HG03045 (cell line): ENCODE results near the gene ZMPSTE24.

Experiments used
- ATAC-seq: cut with Tn5 transposase; IDR thresholded peaks from one replicate; pipeline ENCODE4 v1.9.1; 2021; ENCODE audit warnings: mild to moderate bottlenecking, moderate library complexity; ENCODE audit not compliant: unreplicated experiment

Gene ZMPSTE24

GRCh38 chr1:40302475-40302874, 44.4 kb downstream of the ZMPSTE24 start:
- ATAC-seq = no peak

DNA sequence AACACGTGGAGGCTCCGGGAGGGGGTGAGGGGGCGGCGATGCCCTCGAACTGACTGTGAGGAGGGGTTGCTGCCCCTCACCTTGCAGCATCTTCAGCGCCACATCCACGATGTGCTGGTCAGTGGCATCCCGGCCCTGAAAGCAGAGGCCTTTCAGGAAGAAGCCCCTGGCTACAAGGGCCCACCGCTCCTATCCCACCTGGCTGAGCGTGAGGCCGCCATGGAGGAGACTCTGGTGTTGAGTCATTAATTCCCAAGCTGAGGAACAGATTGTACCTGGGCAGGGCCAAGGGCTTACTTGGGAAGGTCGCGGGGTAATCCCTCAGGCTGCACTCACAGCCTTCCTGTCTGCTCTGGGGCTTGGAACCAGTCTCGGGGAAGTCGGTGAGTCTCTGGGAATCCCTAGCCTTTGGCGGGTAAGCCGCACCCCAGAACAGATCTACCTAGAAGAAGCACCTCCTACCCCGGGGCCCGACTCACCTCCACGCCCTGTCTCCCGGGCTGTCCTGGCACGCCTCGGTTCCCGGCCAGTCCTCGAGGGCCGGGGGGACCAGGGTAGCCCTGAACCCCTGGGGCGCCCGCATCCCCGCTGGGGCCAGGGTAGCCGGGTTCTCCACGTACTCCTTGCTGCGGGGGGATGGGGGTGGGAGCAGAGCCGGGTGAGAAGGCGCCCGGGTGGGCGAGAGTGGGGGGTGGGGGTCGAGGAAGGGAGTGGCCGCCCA, 45.2 kb downstream of the ZMPSTE24 start:
- ATAC-seq = no peak

DNA sequence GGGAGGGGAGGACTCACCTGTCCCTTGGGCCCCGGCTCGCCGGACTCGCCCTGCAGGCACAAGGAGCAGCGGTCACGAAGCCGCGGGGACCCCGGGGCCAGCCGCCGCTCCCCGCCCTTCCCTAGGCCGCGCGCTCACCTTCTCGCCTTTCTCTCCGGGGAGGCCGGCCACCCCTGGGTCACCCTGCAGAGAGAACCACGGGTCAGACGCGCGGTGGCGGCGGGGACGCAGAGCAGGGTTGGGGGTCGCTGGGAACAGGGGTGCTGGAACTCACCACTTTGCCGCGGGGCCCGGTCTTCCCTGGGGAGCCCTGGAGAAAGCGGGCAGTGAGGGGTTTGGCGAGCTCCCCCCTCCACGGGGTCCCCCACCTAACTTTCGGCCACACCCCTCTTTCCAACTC, 45.8 kb downstream of the ZMPSTE24 start:
- ATAC-seq = no peak

GRCh38 chr1:40305451-40305850, 47.4 kb downstream of the ZMPSTE24 start:
- ATAC-seq = no peak

DNA sequence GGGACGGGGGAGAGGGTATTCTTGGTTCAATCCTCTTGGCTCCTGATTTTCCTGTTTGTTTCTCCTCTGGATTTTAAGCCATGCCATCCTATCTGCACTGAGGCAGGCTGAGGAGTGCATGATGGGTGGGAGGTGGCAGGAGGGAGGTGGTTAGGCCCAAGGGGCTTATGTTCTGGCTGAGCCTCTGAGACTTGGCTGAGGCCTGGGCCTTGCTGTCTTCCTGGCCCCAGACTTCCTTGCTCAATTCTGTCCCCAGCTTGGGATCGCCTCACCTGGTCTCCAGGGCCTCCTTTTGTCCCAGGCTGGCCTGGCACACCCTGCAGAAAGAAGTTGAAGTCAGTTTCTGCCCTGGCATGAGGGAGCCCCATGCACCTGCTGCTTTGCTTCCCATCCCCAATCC, 47.8 kb downstream of the ZMPSTE24 start:
- no peak for ATAC-seq

DNA sequence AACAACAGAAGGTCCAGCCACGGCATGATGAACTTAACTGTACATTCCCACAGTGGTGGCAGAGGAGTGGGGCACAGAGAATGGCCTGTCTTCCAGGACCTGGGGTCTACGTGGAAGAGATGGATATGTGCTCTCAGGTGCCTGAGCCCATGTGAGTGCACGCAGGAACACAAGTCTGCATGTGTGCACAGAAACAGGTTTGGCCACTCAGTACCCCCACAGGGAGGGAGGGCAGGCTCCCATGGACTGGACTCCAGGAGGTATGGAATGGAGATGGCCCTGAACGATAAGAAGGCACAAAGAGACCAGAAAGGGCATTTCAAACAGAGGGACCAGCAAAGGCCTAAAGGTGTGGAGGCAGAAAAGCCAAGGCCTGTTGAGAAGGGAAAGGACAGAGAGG, 48.3 kb downstream of the ZMPSTE24 start:
- ATAC-seq = no peak

DNA sequence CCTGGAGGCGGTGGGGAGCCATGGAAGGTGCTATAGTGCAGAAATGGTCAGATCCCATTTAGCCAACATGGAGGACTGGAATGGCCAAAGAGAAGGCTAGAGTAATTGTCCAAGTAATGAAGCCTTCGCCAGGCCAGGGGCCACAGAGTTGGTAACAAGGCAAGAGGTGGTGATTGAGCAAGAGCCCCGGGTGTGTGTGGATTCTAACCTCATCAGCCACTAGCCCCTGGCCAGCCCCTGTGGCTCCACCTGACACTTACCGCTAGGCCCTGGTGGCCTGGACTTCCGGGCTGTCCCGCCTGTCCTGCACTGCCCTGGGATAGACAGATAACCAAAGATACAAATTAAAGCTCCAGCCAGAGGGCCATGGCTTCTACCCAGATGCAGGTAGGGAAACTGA, 49.1 kb downstream of the ZMPSTE24 start:
- ATAC-seq = no peak

GRCh38 chr1:40308036-40308727, 50.1 kb downstream of the ZMPSTE24 start:
- no peak for ATAC-seq

- ATAC-seq = no peak
Observed at GRCh38 chr1:40309374-40310128, 51.5 kb downstream of the ZMPSTE24 start.

DNA sequence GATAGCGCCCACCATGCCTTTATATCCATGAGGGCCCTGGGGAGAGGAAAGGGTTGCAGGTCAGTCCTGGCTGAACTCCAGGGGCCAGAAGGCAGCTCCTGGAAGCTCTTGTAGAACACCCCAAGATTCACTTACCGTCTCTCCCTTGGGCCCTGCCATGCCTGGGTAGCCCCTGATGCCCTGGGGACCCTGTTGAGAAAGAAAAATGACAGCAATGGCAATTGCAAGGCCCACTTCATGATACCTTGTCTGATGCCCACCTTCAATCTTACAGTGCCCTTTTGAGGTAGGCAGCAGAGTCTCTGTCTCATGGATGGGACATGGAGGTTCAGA, 52.1 kb downstream of the ZMPSTE24 start:
- no peak for ATAC-seq

GRCh38 chr1:40310983-40311642, 53.1 kb downstream of the ZMPSTE24 start:
- ATAC-seq = no peak

- no peak for ATAC-seq
Observed at GRCh38 chr1:40311692-40312091, 53.7 kb downstream of the ZMPSTE24 start.

DNA sequence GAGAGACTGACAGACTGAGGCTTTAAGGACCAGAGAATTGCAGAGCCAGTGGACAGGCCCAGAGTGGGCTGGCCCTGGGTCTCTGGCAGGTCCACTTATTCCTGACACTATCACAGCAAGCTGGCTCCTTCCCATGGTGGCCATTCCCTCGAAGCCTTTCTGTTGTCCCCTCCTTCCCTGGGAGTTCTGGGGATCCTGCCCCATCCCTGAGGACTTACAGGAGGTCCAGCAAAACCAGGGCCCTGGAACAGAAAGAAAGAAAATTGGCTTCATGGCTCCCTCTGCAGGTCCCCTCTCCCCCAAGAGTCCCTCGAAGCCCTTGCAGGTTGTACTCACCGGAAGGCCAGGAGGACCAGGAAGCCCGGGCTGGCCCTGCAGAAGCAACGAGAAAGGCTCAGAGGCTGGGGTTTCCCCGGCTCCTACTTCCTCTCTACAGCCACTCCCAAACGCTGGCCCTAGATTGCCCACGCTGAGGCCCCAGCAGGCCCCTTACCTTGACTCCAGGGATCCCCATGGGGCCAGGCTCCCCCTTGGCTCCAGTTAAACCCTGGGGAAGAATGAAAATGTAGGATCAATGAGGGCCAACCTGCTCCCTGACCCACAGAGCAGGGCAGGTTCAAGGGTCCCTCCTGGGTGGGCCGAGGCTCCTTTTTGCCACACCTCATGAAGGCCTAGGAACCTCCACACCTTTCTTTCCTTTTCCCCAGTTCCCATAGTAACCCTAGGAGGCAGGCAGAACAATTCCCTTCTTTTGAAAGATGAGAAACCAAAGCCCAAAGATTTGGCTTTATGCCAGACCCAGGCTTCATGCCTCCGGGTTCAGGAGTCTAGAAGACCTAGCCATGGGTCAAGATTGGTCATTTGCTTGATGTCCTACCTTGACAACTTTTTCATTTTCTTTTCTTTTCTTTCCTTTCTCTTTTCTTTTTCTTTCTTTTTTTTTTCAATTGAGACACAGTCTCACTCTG, 54.5 kb downstream of the ZMPSTE24 start:
- peak; percentile 50 for ATAC-seq

- ATAC-seq = no peak
Observed at GRCh38 chr1:40313329-40313957, 55.4 kb downstream of the ZMPSTE24 start.

- no peak for ATAC-seq
Observed at GRCh38 chr1:40313958-40314720, 56.1 kb downstream of the ZMPSTE24 start.

GRCh38 chr1:40314721-40315238, 56.7 kb downstream of the ZMPSTE24 start:
- no peak for ATAC-seq

DNA sequence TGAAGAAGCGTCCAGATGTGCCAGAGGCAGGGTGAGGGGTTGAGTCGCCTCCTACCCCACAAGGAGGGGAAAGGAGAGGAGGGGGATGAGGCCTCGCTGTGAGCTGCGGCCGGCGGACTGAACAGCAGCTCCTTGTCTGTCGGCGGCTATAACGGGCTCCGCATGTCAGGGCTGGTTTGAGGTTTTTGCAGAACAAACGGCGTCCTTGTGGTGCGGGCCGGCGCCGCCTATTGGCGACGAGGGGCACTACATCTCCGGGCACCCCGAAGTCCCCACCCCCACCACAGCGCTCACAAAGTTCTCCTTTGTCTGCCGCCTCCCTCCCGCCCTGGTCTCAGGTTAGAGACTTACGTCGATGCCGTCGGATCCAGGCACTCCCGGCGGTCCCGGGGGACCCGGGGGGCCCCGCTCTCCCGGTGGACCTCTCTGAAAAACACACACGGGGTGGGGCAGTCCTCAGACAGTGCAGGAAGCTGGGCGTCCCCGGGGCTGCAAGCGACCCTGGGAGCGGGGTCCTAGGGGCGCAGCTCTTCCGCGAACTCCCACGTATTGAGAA, 57.3 kb downstream of the ZMPSTE24 start:
- peak; percentile 45 for ATAC-seq

DNA sequence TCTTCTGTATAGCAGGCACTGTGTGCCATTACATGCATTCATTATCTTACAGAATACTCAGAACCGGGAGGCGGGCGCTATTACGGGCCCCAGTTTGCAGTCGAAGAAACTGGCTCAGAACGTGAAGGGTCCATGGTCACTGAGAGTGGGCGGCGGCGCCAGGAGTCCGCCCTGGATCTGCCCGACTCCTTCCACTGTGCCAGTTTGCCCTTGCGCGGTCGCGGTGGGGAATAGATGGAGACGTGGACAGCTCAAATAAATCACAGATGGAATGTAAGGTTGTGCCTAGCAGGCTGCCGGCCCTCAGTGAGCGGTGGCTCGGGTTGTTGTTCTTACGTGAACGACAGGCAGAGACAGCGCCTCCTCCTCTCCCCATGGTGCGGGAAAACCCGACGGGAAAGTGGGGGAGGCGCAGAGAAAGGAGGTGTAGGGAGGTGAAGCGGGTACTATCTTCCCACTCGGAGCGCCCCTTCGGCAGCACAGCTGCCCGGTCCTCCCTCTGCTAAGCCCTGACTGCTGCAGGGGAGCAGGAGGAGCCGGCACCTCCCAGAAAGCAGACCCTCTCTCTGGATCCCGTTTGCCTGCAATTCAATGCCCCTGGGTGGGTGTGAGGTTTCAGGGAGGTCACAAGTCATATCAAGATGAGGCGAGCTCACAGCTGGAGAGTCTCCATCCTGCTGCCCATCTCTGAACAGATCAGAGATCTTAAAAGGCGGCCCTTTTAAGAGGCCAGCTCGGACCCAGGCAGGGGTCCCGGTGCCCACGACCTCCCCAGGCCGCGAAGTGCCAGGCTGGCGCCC, 58.0 kb downstream of the ZMPSTE24 start:
- no peak for ATAC-seq
